Measurements from ENCODE around the gene COX17. TPM values are rescaled to one million over a fixed set of nuclear protein-coding genes. Genes with fewer than 3 reads are reported as not detected.

The COX17 gene
- polyA plus RNA-seq, 1 donor (not counting 4 experiments of a cell fraction or from before 2014, with no cell fraction given) = 40.6 TPM

- Histone ChIP-seq H3K4me2 (ENCODE audit: control insufficient read depth, extremely low read depth, insufficient read depth, low read depth, low read length) (no peak overlapping the region), H2AFZ (ENCODE audit: control insufficient read depth, low read length) (no peak overlapping the region), H3K27me3 (ENCODE audit: control insufficient read depth, extremely low read depth, insufficient read depth, low read length) (peaks cover 6% of the 10 kb centered on the region), H3K36me3 (ENCODE audit: control insufficient read depth in 2 of 2, extremely low read depth in 1 of 2, insufficient read depth in 2 of 2, low read length in 2 of 2) (no peaks in the 10 kb centered on the region), H3K9me1 (ENCODE audit: control insufficient read depth, extremely low read depth, insufficient read depth, low read length) (no peaks in the 10 kb centered on the region), H3K9me3 (ENCODE audit: control insufficient read depth, low read depth, low read length) (no peaks in the 10 kb centered on the region), H4K20me1 (ENCODE audit: control insufficient read depth, extremely low read depth, insufficient read depth, low read length) (no peaks in the 10 kb centered on the region), H3K9ac (ENCODE audit: control insufficient read depth, extremely low read depth, insufficient read depth, low read length) (no peak overlapping the region), H3K4me3 (ENCODE audit: control insufficient read depth in 2 of 3, extremely low read depth in 1 of 3, insufficient read depth in 2 of 3, low read depth in 1 of 3, low read length in 3 of 3) (no peak overlapping the region), H3K4me1 (ENCODE audit: control insufficient read depth, extremely low read depth, insufficient read depth, low read length) (no peaks in the 10 kb centered on the region), H3K27ac (ENCODE audit: control insufficient read depth, insufficient read depth, low read length) (no peak overlapping the region), H3K79me2 (ENCODE audit: control insufficient read depth, insufficient read depth, low read length) (no peaks in the 10 kb centered on the region)
- no peak for FAIRE-seq
- DNase-seq (ENCODE audit: low read depth, low spot score) = no peak
- dilution Hi-C loops (cut with MboI; ENCODE audit: extremely low pct_ligation_motif_present, low sequenced_read_pairs) = no loop called here
- TF ChIP-seq CTCF (optimal IDR thresholded peaks at IDR 0.05 in 1 of 3, IDR thresholded peaks at IDR 0.05 in 1 of 3, conservative IDR thresholded peaks at IDR 0.05 in 1 of 3; ENCODE audit: extremely low read depth in 1 of 3, insufficient read depth in 2 of 3, low read length in 3 of 3) (no peak), EZH2 (IDR thresholded peaks at IDR 0.05; ENCODE audit: low read length) (no peak)
Measured at GRCh38 chr3:119630128-119630879, 46.9 kb downstream of the COX17 start.

- no peak overlapping the region for H3K9ac ChIP-seq (ENCODE audit: control insufficient read depth, extremely low read depth, insufficient read depth, low read length)
- no peak overlapping the region for H3K4me2 ChIP-seq (ENCODE audit: control insufficient read depth, extremely low read depth, insufficient read depth, low read depth, low read length)
- no peaks in the 10 kb centered on the region for H3K4me1 ChIP-seq (ENCODE audit: control insufficient read depth, extremely low read depth, insufficient read depth, low read length)
- dilution Hi-C loops (cut with MboI; ENCODE audit: extremely low pct_ligation_motif_present, low sequenced_read_pairs) = no loop called here
- no peaks in the 10 kb centered on the region for H4K20me1 ChIP-seq (ENCODE audit: control insufficient read depth, extremely low read depth, insufficient read depth, low read length)
- DNase-seq (ENCODE audit: low read depth, low spot score) (no peak), FAIRE-seq (no peak)
- H3K9me3 ChIP-seq (ENCODE audit: control insufficient read depth, low read depth, low read length) = no peaks in the 10 kb centered on the region
- no peaks in the 10 kb centered on the region for H3K36me3 ChIP-seq (ENCODE audit: control insufficient read depth in 2 of 2, extremely low read depth in 1 of 2, insufficient read depth in 2 of 2, low read length in 2 of 2)
- no peak overlapping the region for H2AFZ ChIP-seq (ENCODE audit: control insufficient read depth, low read length)
- H3K4me3 ChIP-seq (ENCODE audit: control insufficient read depth in 2 of 3, extremely low read depth in 1 of 3, insufficient read depth in 2 of 3, low read depth in 1 of 3, low read length in 3 of 3) = no peak overlapping the region
- H3K27me3 ChIP-seq (ENCODE audit: control insufficient read depth, extremely low read depth, insufficient read depth, low read length) = peaks cover 6% of the 10 kb centered on the region
- TF ChIP-seq CTCF (optimal IDR thresholded peaks at IDR 0.05 in 1 of 3, IDR thresholded peaks at IDR 0.05 in 1 of 3, conservative IDR thresholded peaks at IDR 0.05 in 1 of 3; ENCODE audit: extremely low read depth in 1 of 3, insufficient read depth in 2 of 3, low read length in 3 of 3) = no peak
- no peak for TF ChIP-seq EZH2 (IDR thresholded peaks at IDR 0.05; ENCODE audit: low read length)
- H3K27ac ChIP-seq (ENCODE audit: control insufficient read depth, insufficient read depth, low read length) = no peak overlapping the region
- no peaks in the 10 kb centered on the region for H3K9me1 ChIP-seq (ENCODE audit: control insufficient read depth, extremely low read depth, insufficient read depth, low read length)
- H3K79me2 ChIP-seq (ENCODE audit: control insufficient read depth, insufficient read depth, low read length) = no peaks in the 10 kb centered on the region
Measured at GRCh38 chr3:119628816-119629445, 48.3 kb downstream of the COX17 start.

Measured in keratinocyte (primary cell).